Measurements from ENCODE around the gene ACVRL1.

Gene ACVRL1

DNA sequence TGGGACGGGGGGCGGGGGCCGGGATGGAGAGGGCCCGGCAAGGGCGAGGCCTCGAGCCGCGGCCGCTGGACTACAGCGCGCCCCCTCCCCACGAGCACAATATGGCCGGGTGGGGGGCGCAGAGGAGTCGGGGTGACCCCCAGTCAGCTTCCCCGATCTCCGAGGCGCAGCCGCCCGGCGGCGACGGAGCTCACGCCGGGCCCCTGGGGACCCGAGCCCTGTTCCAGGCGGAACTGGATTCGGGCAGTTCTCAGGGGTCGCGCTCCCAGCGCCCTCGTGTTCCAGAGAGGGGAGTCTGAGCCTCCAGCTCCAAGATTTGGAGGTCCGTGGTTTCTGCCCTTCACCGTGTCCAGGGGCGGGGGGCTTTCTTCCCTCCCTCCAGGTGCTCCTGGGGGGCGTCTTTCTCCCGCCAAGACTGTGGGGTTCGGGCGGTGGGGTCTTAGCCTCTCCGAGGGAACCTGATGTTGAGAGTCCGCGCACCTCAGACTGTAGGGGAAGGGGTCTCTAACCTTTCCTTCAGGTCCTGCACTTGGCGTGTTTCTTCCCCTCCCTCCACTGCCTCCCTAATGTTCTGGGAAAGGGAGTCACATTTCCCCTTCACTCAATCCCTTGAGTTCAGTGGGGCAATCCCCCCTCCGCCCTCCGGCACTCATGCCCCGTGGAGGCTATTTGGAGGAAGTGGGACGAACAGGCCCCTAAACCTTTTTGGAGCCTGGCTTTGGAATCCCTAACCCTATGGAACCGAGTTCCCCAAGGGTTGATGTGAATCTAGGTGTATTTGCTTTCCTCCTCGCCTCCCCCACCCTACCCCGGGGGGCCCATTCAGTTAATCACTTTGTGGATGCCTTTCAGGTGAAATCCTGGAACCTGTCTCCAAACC, 44.8 kb downstream of the ACVRL1 start:
- H3K4me3 ChIP-seq (ENCODE audit: low read length) = peak overlapping the region; percentile 96

DNA sequence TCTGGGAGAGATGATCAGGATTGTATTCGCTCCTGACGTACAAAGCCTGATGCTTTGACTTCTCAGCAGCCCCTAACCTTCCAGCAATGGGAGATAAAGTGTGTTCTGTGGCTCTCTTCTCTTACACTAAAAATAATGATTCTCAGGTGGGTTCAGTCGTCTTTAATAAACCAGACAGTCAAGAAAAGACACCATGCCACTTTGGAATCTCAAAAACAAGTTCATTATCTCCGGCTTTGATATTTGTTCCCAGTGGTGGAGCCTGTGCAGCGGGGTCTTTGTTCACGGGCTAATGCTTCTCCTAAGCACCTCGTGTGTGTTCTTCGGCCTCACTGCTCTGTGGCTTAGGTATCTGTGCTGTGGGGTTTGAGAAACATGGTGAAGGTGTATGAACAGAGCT, 45.8 kb downstream of the ACVRL1 start:
- Histone ChIP-seq H3K27me3 (ENCODE audit: control insufficient read depth, insufficient read depth, low read length) (peaks cover 20% of the 10 kb centered on the region), H3K4me2 (ENCODE audit: low read length) (peak overlapping the region; percentile 94), H3K9ac (ENCODE audit: low read depth, low read length) (peak overlapping the region; percentile 1), H3K4me1 (ENCODE audit: control insufficient read depth, insufficient read depth, low read length) (peaks cover 25% of the 10 kb centered on the region), H3K4me3 (ENCODE audit: low read length) (peak overlapping the region; percentile 96), H3K36me3 (ENCODE audit: insufficient read depth, low read length) (no peaks in the 10 kb centered on the region), H3K9me3 (replicated peaks; ENCODE audit: low read length) (no peaks in the 10 kb centered on the region)

More for the DNA sequence above, 44.8 kb downstream of the ACVRL1 start:
- peaks cover 30% of the 10 kb centered on the region for H3K27me3 ChIP-seq (ENCODE audit: control insufficient read depth, insufficient read depth, low read length)
- H3K4me2 ChIP-seq (ENCODE audit: low read length) = peak overlapping the region; percentile 94
- H3K4me1 ChIP-seq (ENCODE audit: control insufficient read depth, insufficient read depth, low read length) = peaks cover 25% of the 10 kb centered on the region
- no peaks in the 10 kb centered on the region for H3K9me3 ChIP-seq (replicated peaks; ENCODE audit: low read length)
- H3K9ac ChIP-seq (ENCODE audit: low read depth, low read length) = peak overlapping the region; percentile 98
- no peaks in the 10 kb centered on the region for H3K36me3 ChIP-seq (ENCODE audit: insufficient read depth, low read length)

DNA sequence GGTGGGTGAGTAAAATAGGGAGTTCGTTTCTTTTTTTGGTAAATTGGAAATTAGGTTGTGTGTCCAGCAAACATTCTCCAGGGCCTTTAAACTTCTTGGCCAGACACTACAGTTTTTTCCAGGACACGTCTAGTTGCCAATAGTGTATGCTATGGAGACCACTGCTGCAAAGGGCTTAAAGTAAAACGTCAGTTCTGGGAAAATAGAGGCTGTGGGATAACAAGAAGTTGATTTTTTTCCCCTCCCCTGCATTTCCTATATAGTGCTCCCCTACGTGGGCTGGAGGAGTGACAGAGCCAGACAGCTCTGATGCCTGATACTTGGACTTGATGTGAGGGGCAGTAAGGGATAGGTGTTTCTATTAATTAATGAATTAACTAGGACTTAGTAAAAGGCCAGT, 46.6 kb downstream of the ACVRL1 start:
- peak overlapping the region; percentile 96 for H3K4me3 ChIP-seq (ENCODE audit: low read length)
- H3K4me1 ChIP-seq (ENCODE audit: control insufficient read depth, insufficient read depth, low read length) = peaks cover 25% of the 10 kb centered on the region
- H3K9ac ChIP-seq (ENCODE audit: low read depth, low read length) = no peak overlapping the region
- peaks cover 15% of the 10 kb centered on the region for H3K27me3 ChIP-seq (ENCODE audit: control insufficient read depth, insufficient read depth, low read length)
- no peaks in the 10 kb centered on the region for H3K36me3 ChIP-seq (ENCODE audit: insufficient read depth, low read length)
- peak overlapping the region; percentile 94 for H3K4me2 ChIP-seq (ENCODE audit: low read length)
- no peaks in the 10 kb centered on the region for H3K9me3 ChIP-seq (replicated peaks; ENCODE audit: low read length)

DNA sequence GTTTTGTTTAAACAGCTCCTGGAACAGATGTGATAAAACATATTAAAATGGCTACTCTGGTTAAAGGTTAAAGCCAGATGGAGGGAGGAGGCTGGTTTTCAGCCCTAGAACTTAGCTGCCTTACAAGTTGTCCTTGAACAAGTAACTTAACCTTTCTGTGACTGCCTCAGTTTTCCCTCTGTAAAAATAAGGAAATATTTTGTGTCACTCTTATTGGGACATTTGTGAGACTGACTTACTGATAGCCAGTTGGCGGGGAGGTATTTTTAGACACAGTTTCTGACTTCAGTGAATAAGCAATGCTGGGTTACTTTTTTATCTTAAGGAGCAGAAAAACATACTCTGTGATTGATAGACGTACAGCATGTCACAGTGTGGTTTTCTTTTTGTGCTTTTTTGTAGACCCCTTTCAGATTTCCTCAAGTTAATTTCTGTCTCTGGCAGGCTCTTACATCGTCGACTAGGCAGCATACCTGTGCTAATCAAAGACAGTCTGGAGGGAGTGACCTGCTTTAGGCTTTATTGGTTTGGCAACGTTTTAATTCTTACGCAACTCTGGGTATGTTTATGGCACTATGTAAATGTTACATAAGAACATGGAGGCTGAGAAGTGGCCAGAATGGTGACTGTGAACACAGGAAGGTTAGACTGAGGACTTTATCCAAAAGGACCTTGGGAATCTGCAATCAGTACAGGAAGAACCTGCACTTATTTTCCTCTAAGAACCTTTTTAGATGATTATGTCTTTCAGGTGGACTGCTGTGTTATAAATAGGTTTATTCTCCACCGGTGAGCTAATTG, 47.5 kb downstream of the ACVRL1 start:
- no peak overlapping the region for H3K9ac ChIP-seq (ENCODE audit: low read depth, low read length)
- no peaks in the 10 kb centered on the region for H3K36me3 ChIP-seq (ENCODE audit: insufficient read depth, low read length)
- H3K9me3 ChIP-seq (replicated peaks; ENCODE audit: low read length) = no peaks in the 10 kb centered on the region
- H3K4me3 ChIP-seq (ENCODE audit: low read length) = no peak overlapping the region
- peaks cover 30% of the 10 kb centered on the region for H3K4me1 ChIP-seq (ENCODE audit: control insufficient read depth, insufficient read depth, low read length)
- peaks cover 6% of the 10 kb centered on the region for H3K27me3 ChIP-seq (ENCODE audit: control insufficient read depth, insufficient read depth, low read length)
- no peak overlapping the region for H3K4me2 ChIP-seq (ENCODE audit: low read length)

DNA sequence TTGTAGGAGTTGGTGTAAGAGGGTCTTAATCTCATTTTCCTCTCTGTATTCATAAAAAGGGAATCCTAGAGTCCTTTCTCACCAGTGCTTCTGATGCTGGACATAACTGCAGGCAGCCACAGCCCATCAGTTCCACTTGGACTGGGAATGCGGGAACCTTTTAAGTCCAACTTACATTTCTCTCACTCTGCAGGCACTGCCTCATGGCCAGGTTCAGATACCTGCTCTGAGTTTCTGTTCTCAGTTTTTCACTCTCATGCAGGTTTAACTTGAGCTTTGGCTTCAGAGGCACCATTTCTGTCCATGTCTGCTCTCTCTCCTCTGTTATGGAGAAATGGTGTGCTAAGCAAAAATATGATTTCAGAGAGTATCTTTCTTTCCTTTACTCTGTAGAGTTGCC, 48.4 kb downstream of the ACVRL1 start:
- no peak overlapping the region for H3K9ac ChIP-seq (ENCODE audit: low read depth, low read length)
- H3K4me3 ChIP-seq (ENCODE audit: low read length) = no peak overlapping the region
- H3K27me3 ChIP-seq (ENCODE audit: control insufficient read depth, insufficient read depth, low read length) = no peaks in the 10 kb centered on the region
- no peaks in the 10 kb centered on the region for H3K9me3 ChIP-seq (replicated peaks; ENCODE audit: low read length)
- H3K4me1 ChIP-seq (ENCODE audit: control insufficient read depth, insufficient read depth, low read length) = peaks cover 30% of the 10 kb centered on the region
- H3K36me3 ChIP-seq (ENCODE audit: insufficient read depth, low read length) = no peaks in the 10 kb centered on the region
- no peak overlapping the region for H3K4me2 ChIP-seq (ENCODE audit: low read length)

DNA sequence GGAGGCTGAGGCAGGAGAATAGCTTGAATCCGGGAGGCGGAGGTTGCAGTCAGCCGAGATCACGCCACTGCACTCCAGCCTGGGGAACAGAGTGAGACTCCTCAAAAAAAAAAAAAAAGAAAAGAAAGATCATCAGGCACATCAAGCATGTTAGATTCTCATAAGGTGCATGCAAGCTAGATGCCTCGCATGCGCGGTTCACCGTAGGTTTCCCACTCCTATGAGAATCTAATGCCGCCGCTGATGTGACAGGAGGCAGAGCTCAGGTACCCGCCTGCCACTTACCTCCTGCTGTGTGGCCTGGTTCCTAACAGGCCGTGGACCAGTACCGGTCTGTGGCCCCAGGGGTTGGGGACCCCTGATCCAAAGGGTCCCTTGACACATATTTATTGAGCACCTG, 51.2 kb downstream of the ACVRL1 start:
- Histone ChIP-seq H3K9ac (ENCODE audit: low read depth, low read length) (no peak overlapping the region), H3K4me1 (ENCODE audit: control insufficient read depth, insufficient read depth, low read length) (peaks cover 22% of the 10 kb centered on the region), H3K9me3 (replicated peaks; ENCODE audit: low read length) (no peaks in the 10 kb centered on the region), H3K4me2 (ENCODE audit: low read length) (no peak overlapping the region), H3K27me3 (ENCODE audit: control insufficient read depth, insufficient read depth, low read length) (no peaks in the 10 kb centered on the region), H3K36me3 (ENCODE audit: insufficient read depth, low read length) (peaks cover 3% of the 10 kb centered on the region), H3K4me3 (ENCODE audit: low read length) (no peak overlapping the region)

DNA sequence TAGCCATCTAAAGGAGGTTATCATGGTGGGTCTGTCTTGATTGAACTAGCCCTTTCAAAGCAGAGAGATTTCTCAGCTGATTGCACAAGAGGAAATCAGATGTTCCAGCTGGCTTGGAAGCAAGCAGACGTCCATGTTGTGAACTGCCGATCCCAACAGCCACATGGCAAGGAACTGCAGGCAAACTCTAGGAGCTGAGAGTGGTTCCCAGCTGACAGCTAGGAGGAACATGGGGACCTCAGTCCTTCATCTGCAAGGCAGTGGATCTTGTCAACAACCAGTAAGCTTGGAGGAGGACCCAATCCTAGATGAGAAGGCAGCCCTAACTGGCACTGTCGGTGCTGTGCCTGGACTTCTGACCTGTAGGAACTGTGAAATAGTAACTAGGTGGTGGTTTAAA, 51.9 kb downstream of the ACVRL1 start:
- peaks cover 17% of the 10 kb centered on the region for H3K4me1 ChIP-seq (ENCODE audit: control insufficient read depth, insufficient read depth, low read length)
- H3K27me3 ChIP-seq (ENCODE audit: control insufficient read depth, insufficient read depth, low read length) = no peaks in the 10 kb centered on the region
- no peak overlapping the region for H3K4me3 ChIP-seq (ENCODE audit: low read length)
- no peak overlapping the region for H3K9ac ChIP-seq (ENCODE audit: low read depth, low read length)
- no peaks in the 10 kb centered on the region for H3K9me3 ChIP-seq (replicated peaks; ENCODE audit: low read length)
- no peak overlapping the region for H3K4me2 ChIP-seq (ENCODE audit: low read length)
- H3K36me3 ChIP-seq (ENCODE audit: insufficient read depth, low read length) = peaks cover 3% of the 10 kb centered on the region

DNA sequence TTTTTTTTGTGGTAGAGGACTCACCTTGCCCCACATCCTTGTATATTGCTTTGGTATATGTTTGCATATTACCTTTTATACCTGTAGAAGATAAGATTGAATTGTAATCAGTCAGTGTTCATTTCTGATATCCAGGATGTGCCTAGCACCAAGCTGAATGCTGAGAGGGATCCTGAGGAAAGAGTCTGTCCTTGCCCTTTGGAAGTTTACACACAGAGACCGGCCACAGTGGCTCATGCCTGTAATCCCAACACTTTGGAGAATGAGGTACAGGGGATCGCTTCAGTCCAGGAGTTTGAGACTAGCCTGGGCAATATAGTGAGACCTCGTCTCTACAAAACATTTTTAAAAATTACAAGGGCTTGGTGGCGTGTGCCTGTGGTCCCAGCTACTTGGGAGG, 52.6 kb downstream of the ACVRL1 start:
- no peak overlapping the region for H3K4me2 ChIP-seq (ENCODE audit: low read length)
- no peak overlapping the region for H3K4me3 ChIP-seq (ENCODE audit: low read length)
- H3K9me3 ChIP-seq (replicated peaks; ENCODE audit: low read length) = no peaks in the 10 kb centered on the region
- H3K9ac ChIP-seq (ENCODE audit: low read depth, low read length) = no peak overlapping the region
- no peaks in the 10 kb centered on the region for H3K27me3 ChIP-seq (ENCODE audit: control insufficient read depth, insufficient read depth, low read length)
- peaks cover 3% of the 10 kb centered on the region for H3K36me3 ChIP-seq (ENCODE audit: insufficient read depth, low read length)
- peaks cover 10% of the 10 kb centered on the region for H3K4me1 ChIP-seq (ENCODE audit: control insufficient read depth, insufficient read depth, low read length)

DNA sequence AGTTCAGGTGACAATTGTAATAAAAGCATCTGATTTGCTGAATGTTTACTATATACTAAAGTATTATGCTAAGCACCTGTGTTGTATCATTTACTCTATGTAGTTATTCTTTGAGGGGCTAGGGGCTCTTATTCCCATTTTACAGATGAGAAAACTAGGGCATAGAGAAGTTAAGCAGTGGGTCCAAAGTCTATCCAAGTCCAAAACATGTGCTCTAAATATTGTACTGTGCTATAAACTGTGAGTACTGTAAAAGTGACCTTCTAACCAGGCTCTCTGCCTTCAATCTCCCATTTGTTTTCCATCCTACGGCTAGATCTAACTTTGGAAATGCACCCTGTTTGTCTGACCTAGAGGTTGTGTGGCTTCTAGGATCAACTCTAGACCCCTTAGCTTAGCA, 53.2 kb downstream of the ACVRL1 start:
- no peak overlapping the region for H3K4me2 ChIP-seq (ENCODE audit: low read length)

DNA sequence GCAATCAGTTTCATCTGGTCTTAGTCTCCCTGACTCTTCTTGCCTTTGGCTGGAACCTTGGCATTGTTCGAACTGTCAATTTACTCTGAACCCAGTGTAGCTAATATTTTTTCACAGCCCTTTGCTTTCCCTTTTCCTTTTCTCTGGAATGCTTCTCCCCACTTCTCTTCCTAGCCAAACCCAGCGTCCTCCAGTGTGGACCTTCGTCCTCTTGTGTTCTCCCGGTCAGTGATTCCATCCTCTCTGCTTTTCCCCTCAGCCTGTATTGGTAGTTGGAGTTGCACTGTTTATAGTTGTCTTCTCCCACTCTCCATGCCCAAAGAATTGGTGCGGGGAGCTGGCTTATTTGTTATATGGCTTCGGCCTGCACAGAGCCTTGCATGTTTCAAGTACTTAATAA, 53.6 kb downstream of the ACVRL1 start:
- no peak overlapping the region for H3K9ac ChIP-seq (ENCODE audit: low read depth, low read length)

More for the DNA sequence above, 53.2 kb downstream of the ACVRL1 start:
- Histone ChIP-seq H3K9me3 (replicated peaks; ENCODE audit: low read length) (no peaks in the 10 kb centered on the region), H3K4me3 (ENCODE audit: low read length) (no peak overlapping the region), H3K36me3 (ENCODE audit: insufficient read depth, low read length) (peaks cover 3% of the 10 kb centered on the region), H3K9ac (ENCODE audit: low read depth, low read length) (no peak overlapping the region), H3K27me3 (ENCODE audit: control insufficient read depth, insufficient read depth, low read length) (no peaks in the 10 kb centered on the region), H3K4me1 (ENCODE audit: control insufficient read depth, insufficient read depth, low read length) (peaks cover 6% of the 10 kb centered on the region)

DNA sequence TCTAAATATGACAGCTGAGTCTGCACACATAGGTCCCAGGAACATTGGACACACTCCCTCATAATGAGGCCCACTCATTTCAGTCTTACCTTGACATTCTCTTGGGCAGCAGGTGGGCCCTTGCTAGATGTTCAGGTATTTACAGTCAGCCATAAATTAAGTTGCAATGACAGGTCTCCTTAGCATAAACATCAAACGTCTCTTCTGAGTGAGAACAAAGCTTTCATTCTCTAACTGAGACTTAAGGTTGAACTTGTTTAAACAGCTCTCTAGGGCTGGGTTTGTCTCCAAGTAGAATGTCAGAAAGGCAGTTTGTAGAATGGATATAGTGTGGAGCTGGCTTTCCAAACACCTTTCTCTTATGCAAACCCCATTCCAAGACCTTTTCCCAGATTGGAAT, 54.5 kb downstream of the ACVRL1 start:
- Histone ChIP-seq H3K27me3 (ENCODE audit: control insufficient read depth, insufficient read depth, low read length) (no peaks in the 10 kb centered on the region), H3K9ac (ENCODE audit: low read depth, low read length) (no peak overlapping the region), H3K4me2 (ENCODE audit: low read length) (no peak overlapping the region), H3K4me1 (ENCODE audit: control insufficient read depth, insufficient read depth, low read length) (peaks cover 6% of the 10 kb centered on the region), H3K9me3 (replicated peaks; ENCODE audit: low read length) (no peaks in the 10 kb centered on the region), H3K36me3 (ENCODE audit: insufficient read depth, low read length) (peaks cover 3% of the 10 kb centered on the region), H3K4me3 (ENCODE audit: low read length) (no peak overlapping the region)

More for the DNA sequence above, 53.6 kb downstream of the ACVRL1 start:
- Histone ChIP-seq H3K4me3 (ENCODE audit: low read length) (no peak overlapping the region), H3K4me1 (ENCODE audit: control insufficient read depth, insufficient read depth, low read length) (peaks cover 6% of the 10 kb centered on the region), H3K4me2 (ENCODE audit: low read length) (no peak overlapping the region), H3K36me3 (ENCODE audit: insufficient read depth, low read length) (peaks cover 3% of the 10 kb centered on the region), H3K27me3 (ENCODE audit: control insufficient read depth, insufficient read depth, low read length) (no peaks in the 10 kb centered on the region), H3K9me3 (replicated peaks; ENCODE audit: low read length) (no peaks in the 10 kb centered on the region)

Data from skeletal muscle satellite cell (primary cell).